ENCODE results near the gene TNFRSF21. TPM values are rescaled to one million over a fixed set of nuclear protein-coding genes. Genes with fewer than 3 reads are reported as not detected.
"Not testable (repeated sequence)": the region's sequence is repeated elsewhere in the genome, so short reads cannot be mapped to it uniquely, and the experiment has no call there.

Gene TNFRSF21
- polyA plus RNA-seq, 3 donors = 0.43 to 0.86 (median 0.58) TPM

GRCh38 chr6:47229255-47229654 lies 80.5 kb downstream of the TNFRSF21 start:
- no peaks in the 10 kb centered on the region for H3K27me3 ChIP-seq (ENCODE audit: control insufficient read depth in 2 of 2, insufficient read depth in 2 of 2, low read length in 2 of 2)
- no peaks in the 10 kb centered on the region for H4K20me1 ChIP-seq (ENCODE audit: insufficient read depth, low read length)
- no peaks in the 10 kb centered on the region for H3K36me3 Mint-ChIP-seq
- no peak overlapping the region for H3K9ac ChIP-seq (ENCODE audit: insufficient read depth, low read length, poor library complexity, severe bottlenecking)
- no peak overlapping the region for H3K27ac Mint-ChIP-seq
- no peak overlapping the region for H3K27ac ChIP-seq (ENCODE audit: low read depth in 1 of 2, low read length in 2 of 2)
- H3K4me1 Mint-ChIP-seq = peaks cover 9% of the 10 kb centered on the region
- no peak for TF ChIP-seq CTCF (IDR thresholded peaks at IDR 0.05)
- no peak overlapping the region for H3K4me3 ChIP-seq (replicated peaks in 1 of 3; ENCODE audit: low read depth in 2 of 3, low read length in 3 of 3)
- intact Hi-C loops (cut with micrococcal nuclease) = no loop called here
- no peak overlapping the region for H2AFZ ChIP-seq (ENCODE audit: insufficient read depth, low read depth, low read length, poor library complexity, severe bottlenecking)
- 100% methylated on average over 1 of the region's 7 CpGs for WGBS (ENCODE audit: insufficient coverage)
- no peaks in the 10 kb centered on the region for H3K79me2 ChIP-seq (ENCODE audit: insufficient read depth, low read length)
- no peaks in the 10 kb centered on the region for H3K27me3 Mint-ChIP-seq (ENCODE audit: low read depth in 3 of 3)
- no peaks in the 10 kb centered on the region for H3K9me3 ChIP-seq (replicated peaks in 1 of 2; ENCODE audit: control insufficient read depth in 1 of 2, insufficient read depth in 1 of 2, low read length in 2 of 2)
- H3K36me3 ChIP-seq (replicated peaks in 1 of 2; ENCODE audit: control insufficient read depth in 1 of 2, insufficient read depth in 2 of 2, low read length in 2 of 2) = no peaks in the 10 kb centered on the region
- no peak for DNase-seq
- H3K9me3 Mint-ChIP-seq = peaks cover 0 to 3% (median 0%) of the 10 kb centered on the region in 7 donors
- H3K4me1 ChIP-seq (ENCODE audit: control insufficient read depth in 1 of 2, insufficient read depth in 2 of 2, low read length in 2 of 2) = peaks cover 9 to 11% of the 10 kb centered on the region in 2 donors
- H3K4me2 ChIP-seq (replicated peaks; ENCODE audit: extremely low read depth, low read length, poor library complexity, severe bottlenecking) = no peak overlapping the region
- no peak overlapping the region for H3K4me3 Mint-ChIP-seq

GRCh38 chr6:47228093-47228492 lies 81.6 kb downstream of the TNFRSF21 start:
- peaks cover 9 to 11% of the 10 kb centered on the region in 2 donors for H3K4me1 ChIP-seq (ENCODE audit: control insufficient read depth in 1 of 2, insufficient read depth in 2 of 2, low read length in 2 of 2)
- H3K27me3 ChIP-seq (ENCODE audit: control insufficient read depth in 2 of 2, insufficient read depth in 2 of 2, low read length in 2 of 2); H3K4me2 ChIP-seq (replicated peaks; ENCODE audit: extremely low read depth, low read length, poor library complexity, severe bottlenecking); H4K20me1 ChIP-seq (ENCODE audit: insufficient read depth, low read length); H3K27ac ChIP-seq (ENCODE audit: low read depth in 1 of 2, low read length in 2 of 2); H3K36me3 ChIP-seq (replicated peaks in 1 of 2; ENCODE audit: control insufficient read depth in 1 of 2, insufficient read depth in 2 of 2, low read length in 2 of 2); H3K9ac ChIP-seq (ENCODE audit: insufficient read depth, low read length, poor library complexity, severe bottlenecking); H3K36me3 Mint-ChIP-seq; H3K27ac Mint-ChIP-seq; H3K4me3 ChIP-seq (replicated peaks in 1 of 3; ENCODE audit: low read depth in 2 of 3, low read length in 3 of 3); H3K9me3 Mint-ChIP-seq; H3K27me3 Mint-ChIP-seq (ENCODE audit: low read depth in 3 of 3); H3K4me3 Mint-ChIP-seq; H2AFZ ChIP-seq (ENCODE audit: insufficient read depth, low read depth, low read length, poor library complexity, severe bottlenecking); H3K4me1 Mint-ChIP-seq; H3K79me2 ChIP-seq (ENCODE audit: insufficient read depth, low read length); DNase-seq; intact Hi-C loops (cut with micrococcal nuclease); H3K9me3 ChIP-seq (replicated peaks in 1 of 2; ENCODE audit: control insufficient read depth in 1 of 2, insufficient read depth in 1 of 2, low read length in 2 of 2): not testable (repeated sequence)
- WGBS (ENCODE audit: insufficient coverage) = no CpG with 5 or more reads among the region's 3 CpGs

DNA sequence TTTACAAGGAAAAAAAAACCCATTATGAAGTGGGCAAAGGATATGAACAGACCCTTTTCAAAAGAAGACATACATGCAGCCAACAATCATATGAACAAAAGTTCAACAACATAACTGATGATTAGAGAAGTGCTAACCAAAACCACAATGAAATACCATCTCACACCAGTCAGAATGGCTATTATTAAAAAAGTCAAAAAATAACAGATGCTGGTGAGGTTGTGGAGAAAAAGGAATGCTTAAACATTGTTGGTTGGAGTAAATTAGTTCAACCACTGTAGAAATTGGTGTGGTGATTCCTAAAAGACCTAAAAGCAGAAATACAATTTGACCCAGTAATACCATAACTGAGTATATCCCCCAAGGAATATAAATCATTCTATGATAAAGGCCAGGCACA lies 86.5 kb downstream of the TNFRSF21 start:
- H3K27me3 ChIP-seq (ENCODE audit: control insufficient read depth in 2 of 2, insufficient read depth in 2 of 2, low read length in 2 of 2); H3K27me3 Mint-ChIP-seq (ENCODE audit: low read depth in 3 of 3); H3K4me1 ChIP-seq (ENCODE audit: control insufficient read depth in 1 of 2, insufficient read depth in 2 of 2, low read length in 2 of 2); H2AFZ ChIP-seq (ENCODE audit: insufficient read depth, low read depth, low read length, poor library complexity, severe bottlenecking); H3K4me3 Mint-ChIP-seq; H3K79me2 ChIP-seq (ENCODE audit: insufficient read depth, low read length); H3K9me3 Mint-ChIP-seq; H3K4me1 Mint-ChIP-seq; intact Hi-C loops (cut with micrococcal nuclease); H3K36me3 Mint-ChIP-seq; H4K20me1 ChIP-seq (ENCODE audit: insufficient read depth, low read length); H3K4me2 ChIP-seq (replicated peaks; ENCODE audit: extremely low read depth, low read length, poor library complexity, severe bottlenecking); H3K36me3 ChIP-seq (replicated peaks in 1 of 2; ENCODE audit: control insufficient read depth in 1 of 2, insufficient read depth in 2 of 2, low read length in 2 of 2); H3K4me3 ChIP-seq (replicated peaks in 1 of 3; ENCODE audit: low read depth in 2 of 3, low read length in 3 of 3); DNase-seq; H3K27ac ChIP-seq (ENCODE audit: low read depth in 1 of 2, low read length in 2 of 2); H3K9me3 ChIP-seq (replicated peaks in 1 of 2; ENCODE audit: control insufficient read depth in 1 of 2, insufficient read depth in 1 of 2, low read length in 2 of 2); H3K27ac Mint-ChIP-seq; H3K9ac ChIP-seq (ENCODE audit: insufficient read depth, low read length, poor library complexity, severe bottlenecking): not testable (repeated sequence)
